Neural cell (in vitro differentiated cells): Measurements from ENCODE around the gene PBX3. TPM values are rescaled to one million over a fixed set of nuclear protein-coding genes. Genes with fewer than 3 reads are reported as not detected.

Experiments
- H2AFZ ChIP-seq: fragments of 200-600, 300-800 bp; sonication (generic), shearing (Covaris generic); 2 replicates; pipeline ENCODE4 v1.6.0; 2014; ENCODE audit warnings: low read depth, mild to moderate bottlenecking, antibody characterized with exemption, low read length, moderate library complexity
- H3F3A ChIP-seq: fragments of 200-600 bp; shearing (Covaris generic); 2 replicates; pipeline ENCODE4 v1.6.1; 2016; ENCODE audit warnings: mild to moderate bottlenecking, moderate library complexity, mixed read lengths, antibody characterized with exemption, low read length; ENCODE audit not compliant: insufficient read depth, poor library complexity, severe bottlenecking
- H3K27ac ChIP-seq: fragments of 200-600, 300-800 bp; sonication (generic), shearing (Covaris generic); 2 replicates; pipeline ENCODE4 v1.5.1; 2014; ENCODE audit warnings: mild to moderate bottlenecking, low read length, moderate library complexity
- H3K27me3 ChIP-seq: fragments of 300-800, 200-600 bp; sonication (generic), shearing (Covaris generic); 2 replicates; pipeline ENCODE4 v1.6.0; 2014; ENCODE audit warnings: mild to moderate bottlenecking, low read depth, low read length, moderate library complexity; ENCODE audit not compliant: insufficient read depth
- H3K36me3 ChIP-seq: fragments of 300-800, 200-600 bp; sonication (generic), shearing (Covaris generic); 2 replicates; pipeline ENCODE4 v1.5.1; 2014; ENCODE audit warnings: mild to moderate bottlenecking, antibody characterized with exemption, low read length, moderate library complexity; ENCODE audit not compliant: insufficient read depth
- H3K4me2 ChIP-seq: fragments of 300-800, 200-600 bp; sonication (generic), shearing (Covaris generic); 2 replicates; pipeline ENCODE4 v1.6.0; 2014; ENCODE audit warnings: mild to moderate bottlenecking, low read length
- H3K4me3 ChIP-seq: fragments of 300-800, 200-600 bp; sonication (generic), shearing (Covaris generic); 2 replicates; pipeline ENCODE4 v1.5.1; 2014; ENCODE audit warnings: mild to moderate bottlenecking, low read length, moderate library complexity
- H3K79me2 ChIP-seq: fragments of 200-600 bp; shearing (Covaris generic); replicated peaks from 2 replicates; pipeline ENCODE4 v1.6.0; 2014; ENCODE audit warnings: mild to moderate bottlenecking, low read length, moderate library complexity; ENCODE audit not compliant: insufficient read depth
- H3K9ac ChIP-seq: fragments of 300-800, 200-600 bp; sonication (generic), shearing (Covaris generic); 2 replicates; pipeline ENCODE4 v1.6.1; 2016; ENCODE audit warnings: mild to moderate bottlenecking, low read length, mixed read lengths
- H3K9me2 ChIP-seq: fragments of 200-600 bp; shearing (Covaris generic); 2 replicates; pipeline ENCODE4 v1.6.1; 2016; ENCODE audit warnings: mild to moderate bottlenecking, low read length, mixed read lengths; ENCODE audit not compliant: insufficient read depth
- H3K9me3 ChIP-seq: fragments of 200-600, 300-800 bp; sonication (generic), shearing (Covaris generic); 2 replicates; pipeline ENCODE4 v1.6.1; 2016; ENCODE audit warnings: mild to moderate bottlenecking, mixed run types, low read length, moderate library complexity, mixed read lengths
- H4K20me1 ChIP-seq: fragments of 200-600 bp; shearing (Covaris generic); 2 replicates; pipeline ENCODE4 v1.6.1; 2016; ENCODE audit warnings: mild to moderate bottlenecking, mixed run types; ENCODE audit not compliant: insufficient read depth
- EP300 ChIP-seq: fragments of 450-650 bp; conservative IDR thresholded peaks from 2 replicates; pipeline ENCODE4 v1.6.1; 2014; ENCODE audit warnings: antibody characterized with exemption, mild to moderate bottlenecking, moderate library complexity; ENCODE audit not compliant: poor library complexity, severe bottlenecking
- EZH2 ChIP-seq: fragments of 200-600, 300-800 bp; shearing (Covaris generic), sonication (generic); IDR thresholded peaks from 2 replicates; pipeline ENCODE4 v1.6.1; 2014; ENCODE audit warnings: antibody characterized with exemption, low read length, borderline replicate concordance, mild to moderate bottlenecking; ENCODE audit not compliant: insufficient read depth, poor library complexity, severe bottlenecking
- MXI1 ChIP-seq: fragments of 450-650 bp; conservative IDR thresholded peaks from 2 replicates; pipeline ENCODE4 v1.6.1; 2014; ENCODE audit warnings: antibody characterized with exemption, mild to moderate bottlenecking; ENCODE audit not compliant: poor library complexity, severe bottlenecking
- POLR2AphosphoS5 ChIP-seq: IDR thresholded peaks from 2 replicates; pipeline ENCODE4 v1.6.1; 2012
- RAD21 ChIP-seq: fragments of 450-650 bp; conservative IDR thresholded peaks from 2 replicates; pipeline ENCODE4 v1.6.1; 2014; ENCODE audit warnings: antibody characterized with exemption, mild to moderate bottlenecking, moderate library complexity
- SMC3 ChIP-seq: fragments of 450-650 bp; conservative IDR thresholded peaks from 2 replicates; pipeline ENCODE4 v1.6.1; 2014; ENCODE audit warnings: antibody characterized with exemption, mild to moderate bottlenecking, moderate library complexity; ENCODE audit not compliant: poor library complexity
- TAF1 ChIP-seq: IDR thresholded peaks from 2 replicates; pipeline ENCODE4 v1.6.1; 2012; ENCODE audit warnings: low read depth
- polyA plus RNA-seq: library from polyadenylated mRNA; depleted of rRNA; stranded (reverse); fragments of >200 nt; gene quantifications from 2 replicates; pipeline ENCODE4 v1.2.3, GENCODE V29; 2014
- TF ChIP-seq, protein P1 (sequence below): fragments of 450-650 bp; IDR thresholded peaks from 2 replicates; pipeline ENCODE4 v1.5.1; 2014; ENCODE audit warnings: antibody characterized with exemption, mild to moderate bottlenecking, moderate library complexity; ENCODE audit not compliant: poor library complexity, severe bottlenecking
- TF ChIP-seq, protein P2 (sequence below): IDR thresholded peaks from 2 replicates; pipeline ENCODE4 v1.6.1; 2012; ENCODE audit warnings: borderline replicate concordance

The PBX3 gene
- polyA plus RNA-seq, 1 donor from 2014 or later, result 398 TPM

- TF ChIP-seq, protein P1, sequence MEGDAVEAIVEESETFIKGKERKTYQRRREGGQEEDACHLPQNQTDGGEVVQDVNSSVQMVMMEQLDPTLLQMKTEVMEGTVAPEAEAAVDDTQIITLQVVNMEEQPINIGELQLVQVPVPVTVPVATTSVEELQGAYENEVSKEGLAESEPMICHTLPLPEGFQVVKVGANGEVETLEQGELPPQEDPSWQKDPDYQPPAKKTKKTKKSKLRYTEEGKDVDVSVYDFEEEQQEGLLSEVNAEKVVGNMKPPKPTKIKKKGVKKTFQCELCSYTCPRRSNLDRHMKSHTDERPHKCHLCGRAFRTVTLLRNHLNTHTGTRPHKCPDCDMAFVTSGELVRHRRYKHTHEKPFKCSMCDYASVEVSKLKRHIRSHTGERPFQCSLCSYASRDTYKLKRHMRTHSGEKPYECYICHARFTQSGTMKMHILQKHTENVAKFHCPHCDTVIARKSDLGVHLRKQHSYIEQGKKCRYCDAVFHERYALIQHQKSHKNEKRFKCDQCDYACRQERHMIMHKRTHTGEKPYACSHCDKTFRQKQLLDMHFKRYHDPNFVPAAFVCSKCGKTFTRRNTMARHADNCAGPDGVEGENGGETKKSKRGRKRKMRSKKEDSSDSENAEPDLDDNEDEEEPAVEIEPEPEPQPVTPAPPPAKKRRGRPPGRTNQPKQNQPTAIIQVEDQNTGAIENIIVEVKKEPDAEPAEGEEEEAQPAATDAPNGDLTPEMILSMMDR, result no peak
- no peak for TF ChIP-seq TAF1
- TF ChIP-seq, protein P2, sequence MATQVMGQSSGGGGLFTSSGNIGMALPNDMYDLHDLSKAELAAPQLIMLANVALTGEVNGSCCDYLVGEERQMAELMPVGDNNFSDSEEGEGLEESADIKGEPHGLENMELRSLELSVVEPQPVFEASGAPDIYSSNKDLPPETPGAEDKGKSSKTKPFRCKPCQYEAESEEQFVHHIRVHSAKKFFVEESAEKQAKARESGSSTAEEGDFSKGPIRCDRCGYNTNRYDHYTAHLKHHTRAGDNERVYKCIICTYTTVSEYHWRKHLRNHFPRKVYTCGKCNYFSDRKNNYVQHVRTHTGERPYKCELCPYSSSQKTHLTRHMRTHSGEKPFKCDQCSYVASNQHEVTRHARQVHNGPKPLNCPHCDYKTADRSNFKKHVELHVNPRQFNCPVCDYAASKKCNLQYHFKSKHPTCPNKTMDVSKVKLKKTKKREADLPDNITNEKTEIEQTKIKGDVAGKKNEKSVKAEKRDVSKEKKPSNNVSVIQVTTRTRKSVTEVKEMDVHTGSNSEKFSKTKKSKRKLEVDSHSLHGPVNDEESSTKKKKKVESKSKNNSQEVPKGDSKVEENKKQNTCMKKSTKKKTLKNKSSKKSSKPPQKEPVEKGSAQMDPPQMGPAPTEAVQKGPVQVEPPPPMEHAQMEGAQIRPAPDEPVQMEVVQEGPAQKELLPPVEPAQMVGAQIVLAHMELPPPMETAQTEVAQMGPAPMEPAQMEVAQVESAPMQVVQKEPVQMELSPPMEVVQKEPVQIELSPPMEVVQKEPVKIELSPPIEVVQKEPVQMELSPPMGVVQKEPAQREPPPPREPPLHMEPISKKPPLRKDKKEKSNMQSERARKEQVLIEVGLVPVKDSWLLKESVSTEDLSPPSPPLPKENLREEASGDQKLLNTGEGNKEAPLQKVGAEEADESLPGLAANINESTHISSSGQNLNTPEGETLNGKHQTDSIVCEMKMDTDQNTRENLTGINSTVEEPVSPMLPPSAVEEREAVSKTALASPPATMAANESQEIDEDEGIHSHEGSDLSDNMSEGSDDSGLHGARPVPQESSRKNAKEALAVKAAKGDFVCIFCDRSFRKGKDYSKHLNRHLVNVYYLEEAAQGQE, result no peak
- no peak for TF ChIP-seq SMC3
- no peak for TF ChIP-seq MXI1
- no peak for TF ChIP-seq RAD21
- no peak for TF ChIP-seq EP300
- TF ChIP-seq EZH2, result no peak
- no peak for TF ChIP-seq POLR2AphosphoS5
- Histone ChIP-seq H3K9me2 (no peaks in the 10 kb centered on the region), H3K9me3 (no peaks in the 10 kb centered on the region), H3K4me3 (no peak overlapping the region), H3F3A (no peaks in the 10 kb centered on the region), H3K79me2 (peaks cover 85% of the 10 kb centered on the region), H3K9ac (no peak overlapping the region), H3K4me2 (no peak overlapping the region), H2AFZ (no peak overlapping the region), H3K27ac (no peak overlapping the region), H3K36me3 (no peaks in the 10 kb centered on the region), H4K20me1 (peaks cover 38% of the 10 kb centered on the region), H3K27me3 (no peaks in the 10 kb centered on the region)
These were observed 69.1 kb downstream of the PBX3 start for GRCh38 chr9:125816321-125816720.

DNA sequence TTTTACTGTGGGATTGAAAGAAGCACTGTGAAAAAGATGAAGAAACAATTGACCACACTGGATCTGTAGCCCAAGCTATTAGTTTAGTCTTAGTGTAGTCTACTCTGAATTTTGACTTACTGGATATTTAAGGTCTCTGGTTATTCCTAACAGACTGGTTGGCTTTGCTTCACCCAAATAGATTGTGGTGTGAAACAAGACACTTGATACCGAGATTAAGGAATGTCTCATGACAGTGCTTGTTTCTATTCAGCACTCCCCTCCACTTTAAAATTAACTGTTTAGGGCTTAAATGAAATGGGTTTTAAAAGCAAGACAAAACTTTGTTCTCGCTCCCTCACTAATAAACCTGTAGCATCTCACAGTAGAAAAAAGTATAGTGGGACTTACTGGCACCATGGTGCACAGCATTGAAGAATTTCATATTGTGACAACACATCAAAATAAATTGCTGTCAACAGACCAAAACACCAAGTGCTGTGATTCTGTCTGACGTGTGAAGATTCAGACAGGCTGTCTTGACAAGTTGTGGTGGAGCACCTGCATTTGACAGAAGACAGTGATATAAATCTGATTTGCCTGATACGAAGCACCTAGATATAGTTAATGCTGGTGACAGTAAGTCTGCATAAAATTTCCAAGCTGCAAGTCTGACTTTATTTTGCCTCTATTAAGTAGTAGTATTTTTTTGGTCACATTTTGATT lies 73.1 kb downstream of the PBX3 start:
- H3K9ac ChIP-seq, result no peak overlapping the region
- no peaks in the 10 kb centered on the region for H3F3A ChIP-seq
- H3K4me3 ChIP-seq, result no peak overlapping the region
- no peak overlapping the region for H3K4me2 ChIP-seq
- no peaks in the 10 kb centered on the region for H3K9me2 ChIP-seq
- H2AFZ ChIP-seq, result no peak overlapping the region
- H4K20me1 ChIP-seq, result peaks cover 36% of the 10 kb centered on the region
- peaks cover 87% of the 10 kb centered on the region for H3K79me2 ChIP-seq
- H3K9me3 ChIP-seq, result no peaks in the 10 kb centered on the region
- TF ChIP-seq EP300 (peak; percentile 98), EZH2 (no peak), POLR2AphosphoS5 (peak; percentile 98)
- no peaks in the 10 kb centered on the region for H3K27me3 ChIP-seq
- H3K36me3 ChIP-seq, result no peaks in the 10 kb centered on the region
- no peak overlapping the region for H3K27ac ChIP-seq
